C4-2B (cell line): ENCODE results near the gene SPACA4.

Experiments
- ZFX ChIP-seq: fragments of 450-650 bp; IDR thresholded peaks from 2 replicates; pipeline ENCODE4 v1.6.1; 2017
- TF ChIP-seq, protein P1 (sequence below): fragments of 450-650 bp; conservative IDR thresholded peaks from 2 replicates; pipeline ENCODE4 v1.5.1; 2017; ENCODE audit warnings: mild to moderate bottlenecking

DNA sequence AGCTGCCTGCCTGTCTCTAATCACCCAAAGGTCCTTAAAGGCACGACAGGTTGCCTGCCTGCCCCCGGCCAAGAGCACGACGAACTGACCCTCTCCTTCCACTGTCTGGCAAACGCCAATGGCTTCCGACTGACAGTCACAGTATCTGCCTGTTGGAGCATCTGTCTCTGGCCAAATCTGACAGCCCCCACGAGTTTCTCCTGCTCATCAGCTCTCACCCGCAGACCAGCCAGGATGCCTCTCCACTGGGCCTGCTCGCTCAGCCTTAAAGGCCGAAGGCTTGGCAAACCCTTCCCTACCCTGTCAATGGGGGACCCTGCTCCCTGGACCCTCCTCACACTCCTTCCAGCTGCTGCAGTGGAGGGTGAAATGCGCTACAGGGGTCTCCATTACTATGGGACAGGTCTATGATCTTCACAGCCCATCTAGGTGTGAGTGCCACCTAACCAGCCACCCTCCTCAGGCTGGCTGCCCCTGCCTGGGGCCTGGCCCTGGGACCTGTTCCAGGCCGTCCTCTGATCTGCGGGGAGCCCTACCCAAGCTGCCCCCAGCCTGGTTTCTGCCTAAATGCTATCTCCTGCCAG, 7.4 kb downstream of the SPACA4 start:
- TF ChIP-seq, protein P1, sequence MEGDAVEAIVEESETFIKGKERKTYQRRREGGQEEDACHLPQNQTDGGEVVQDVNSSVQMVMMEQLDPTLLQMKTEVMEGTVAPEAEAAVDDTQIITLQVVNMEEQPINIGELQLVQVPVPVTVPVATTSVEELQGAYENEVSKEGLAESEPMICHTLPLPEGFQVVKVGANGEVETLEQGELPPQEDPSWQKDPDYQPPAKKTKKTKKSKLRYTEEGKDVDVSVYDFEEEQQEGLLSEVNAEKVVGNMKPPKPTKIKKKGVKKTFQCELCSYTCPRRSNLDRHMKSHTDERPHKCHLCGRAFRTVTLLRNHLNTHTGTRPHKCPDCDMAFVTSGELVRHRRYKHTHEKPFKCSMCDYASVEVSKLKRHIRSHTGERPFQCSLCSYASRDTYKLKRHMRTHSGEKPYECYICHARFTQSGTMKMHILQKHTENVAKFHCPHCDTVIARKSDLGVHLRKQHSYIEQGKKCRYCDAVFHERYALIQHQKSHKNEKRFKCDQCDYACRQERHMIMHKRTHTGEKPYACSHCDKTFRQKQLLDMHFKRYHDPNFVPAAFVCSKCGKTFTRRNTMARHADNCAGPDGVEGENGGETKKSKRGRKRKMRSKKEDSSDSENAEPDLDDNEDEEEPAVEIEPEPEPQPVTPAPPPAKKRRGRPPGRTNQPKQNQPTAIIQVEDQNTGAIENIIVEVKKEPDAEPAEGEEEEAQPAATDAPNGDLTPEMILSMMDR, result no peak
- no peak for TF ChIP-seq ZFX
